Smooth muscle cell (in vitro differentiated cells): Measurements from ENCODE around the gene PLCG2. TPM values are rescaled to one million over a fixed set of nuclear protein-coding genes. Genes with fewer than 3 reads are reported as not detected.
A peak's percentile ranks its signal among the peaks of the same experiment; 100 is the strongest.

ENCODE experiments used
- DNase-seq: peaks from one replicate; lab custom pipeline; 2025; ENCODE audit not compliant: unreplicated experiment; lab: John Stamatoyannopoulos, UW
- H2AFZ ChIP-seq: fragments of 200-600 bp; sonication (generic); 2 replicates; pipeline ENCODE4 v1.6.0; 2016; ENCODE audit warnings: antibody characterized with exemption, low read depth, mild to moderate bottlenecking
- H3F3A ChIP-seq: fragments of 200-600 bp; sonication (generic); 2 replicates; pipeline ENCODE4 v1.6.0; 2017; ENCODE audit warnings: antibody characterized with exemption, low read depth
- H3K27ac ChIP-seq: fragments of 200-600 bp; sonication (generic); 2 replicates; pipeline ENCODE4 v1.5.1; 2016; ENCODE audit warnings: low read depth, mild to moderate bottlenecking
- H3K27me3 ChIP-seq: fragments of 200-600 bp; sonication (generic); 2 replicates; pipeline ENCODE4 v1.6.1; 2016; ENCODE audit warnings: low read depth, mild to moderate bottlenecking
- H3K36me3 ChIP-seq: fragments of 200-600 bp; sonication (generic); 2 replicates; pipeline ENCODE4 v1.5.1; 2016; ENCODE audit warnings: low read depth
- H3K4me1 ChIP-seq: fragments of 200-600 bp; sonication (generic); 2 replicates; pipeline ENCODE4 v1.5.1; 2016; ENCODE audit warnings: low read depth
- H3K4me2 ChIP-seq: fragments of 200-600 bp; sonication (generic); 2 replicates; pipeline ENCODE4 v1.6.0; 2016; ENCODE audit warnings: mild to moderate bottlenecking
- H3K4me3 ChIP-seq: fragments of 200-600 bp; sonication (generic); 2 replicates; pipeline ENCODE4 v1.5.1; 2016; ENCODE audit warnings: mild to moderate bottlenecking
- H3K79me2 ChIP-seq: fragments of 200-600 bp; sonication (generic); 2 replicates; pipeline ENCODE4 v1.6.0; 2016; ENCODE audit warnings: low read depth, mild to moderate bottlenecking
- H3K9ac ChIP-seq: fragments of 200-600 bp; sonication (generic); 2 replicates; pipeline ENCODE4 v1.6.0; 2016; ENCODE audit warnings: low read depth
- H3K9me3 ChIP-seq: fragments of 200-600 bp; sonication (generic); replicated peaks from 2 replicates; pipeline ENCODE4 v1.5.1; 2016; ENCODE audit warnings: low read depth
- H4K20me1 ChIP-seq: fragments of 200-600 bp; sonication (generic); 2 replicates; pipeline ENCODE4 v1.6.0; 2016; ENCODE audit warnings: low read depth
- CTCF ChIP-seq: fragments of 200-600 bp; sonication (generic); IDR thresholded peaks from 2 replicates; pipeline ENCODE4 v1.5.1; 2017; ENCODE audit warnings: borderline replicate concordance, mild to moderate bottlenecking, antibody characterized with exemption; ENCODE audit not compliant: insufficient read depth, poor library complexity, severe bottlenecking
- WGBS: methylation state at CpG from one replicate; pipeline ENCODE4 v1.1.7; 2016; ENCODE audit warnings: low lambda C conversion rate; 5-methylcytosine and 5-hydroxymethylcytosine counted together
- polyA plus RNA-seq: library from polyadenylated mRNA; unstranded; fragments of >200 nt; fragmentation: Nextera tagmentation; extraction: Ambion mirVana; gene quantifications from 2 replicates; pipeline ENCODE4 v1.2.1, GENCODE V29; 2016
- total RNA-seq: library from RNA; depleted of rRNA; stranded (reverse); fragments of >200 nt; gene quantifications from 2 replicates; pipeline ENCODE4 v1.2.3, GENCODE V29; 2014

PLCG2 gene
- total and polyA plus RNA-seq, 2 experiments from 2014 or later, result 1.7 TPM; not detected in 1

- Histone ChIP-seq H2AFZ (no peak overlapping the region), H3K4me3 (no peak overlapping the region), H3K27me3 (no peaks in the 10 kb centered on the region), H3K9me3 (no peaks in the 10 kb centered on the region), H3F3A (no peaks in the 10 kb centered on the region), H4K20me1 (no peaks in the 10 kb centered on the region), H3K9ac (no peak overlapping the region), H3K4me1 (no peaks in the 10 kb centered on the region), H3K27ac (no peak overlapping the region), H3K36me3 (no peaks in the 10 kb centered on the region), H3K4me2 (no peak overlapping the region), H3K79me2 (no peaks in the 10 kb centered on the region)
- DNase-seq, result no peak
- no peak for TF ChIP-seq CTCF
- WGBS, result 55% methylated on average over 7 of the region's 7 CpGs
These were observed 160.3 kb downstream of the PLCG2 start for GRCh38 chr16:81939164-81940056.

- H3K27ac ChIP-seq, result no peak overlapping the region
- no peaks in the 10 kb centered on the region for H3K9me3 ChIP-seq
- no peaks in the 10 kb centered on the region for H4K20me1 ChIP-seq
- no peak overlapping the region for H3K4me3 ChIP-seq
- DNase-seq, result no peak
- no peak overlapping the region for H2AFZ ChIP-seq
- no peak overlapping the region for H3K4me2 ChIP-seq
- H3K9ac ChIP-seq, result no peak overlapping the region
- H3K4me1 ChIP-seq, result no peaks in the 10 kb centered on the region
- WGBS, result 45% methylated on average over 3 of the region's 3 CpGs
- no peaks in the 10 kb centered on the region for H3F3A ChIP-seq
- no peaks in the 10 kb centered on the region for H3K79me2 ChIP-seq
- peak; percentile 59 for TF ChIP-seq CTCF
- H3K27me3 ChIP-seq, result no peaks in the 10 kb centered on the region
- H3K36me3 ChIP-seq, result no peaks in the 10 kb centered on the region
These were observed 161.9 kb downstream of the PLCG2 start for GRCh38 chr16:81940781-81941560.

GRCh38 chr16:81942007-81942601 is 163.0 kb downstream of the PLCG2 start:
- Histone ChIP-seq H3K79me2 (no peaks in the 10 kb centered on the region), H3K36me3 (no peaks in the 10 kb centered on the region), H3K27ac (no peak overlapping the region), H2AFZ (no peak overlapping the region), H3K4me3 (no peak overlapping the region), H3K9ac (no peak overlapping the region), H4K20me1 (no peaks in the 10 kb centered on the region), H3K27me3 (no peaks in the 10 kb centered on the region), H3K4me1 (no peaks in the 10 kb centered on the region), H3K9me3 (no peaks in the 10 kb centered on the region), H3K4me2 (no peak overlapping the region), H3F3A (no peaks in the 10 kb centered on the region)
- TF ChIP-seq CTCF, result no peak
- 77% methylated on average over 7 of the region's 7 CpGs for WGBS
- DNase-seq, result no peak
